Measurements from ENCODE around the gene HS3ST6.
A peak's percentile ranks its signal among the peaks of the same experiment; 100 is the strongest.
"Not testable (repeated sequence)": the region's sequence is repeated elsewhere in the genome, so short reads cannot be mapped to it uniquely, and the experiment has no call there.

Gene HS3ST6

DNA sequence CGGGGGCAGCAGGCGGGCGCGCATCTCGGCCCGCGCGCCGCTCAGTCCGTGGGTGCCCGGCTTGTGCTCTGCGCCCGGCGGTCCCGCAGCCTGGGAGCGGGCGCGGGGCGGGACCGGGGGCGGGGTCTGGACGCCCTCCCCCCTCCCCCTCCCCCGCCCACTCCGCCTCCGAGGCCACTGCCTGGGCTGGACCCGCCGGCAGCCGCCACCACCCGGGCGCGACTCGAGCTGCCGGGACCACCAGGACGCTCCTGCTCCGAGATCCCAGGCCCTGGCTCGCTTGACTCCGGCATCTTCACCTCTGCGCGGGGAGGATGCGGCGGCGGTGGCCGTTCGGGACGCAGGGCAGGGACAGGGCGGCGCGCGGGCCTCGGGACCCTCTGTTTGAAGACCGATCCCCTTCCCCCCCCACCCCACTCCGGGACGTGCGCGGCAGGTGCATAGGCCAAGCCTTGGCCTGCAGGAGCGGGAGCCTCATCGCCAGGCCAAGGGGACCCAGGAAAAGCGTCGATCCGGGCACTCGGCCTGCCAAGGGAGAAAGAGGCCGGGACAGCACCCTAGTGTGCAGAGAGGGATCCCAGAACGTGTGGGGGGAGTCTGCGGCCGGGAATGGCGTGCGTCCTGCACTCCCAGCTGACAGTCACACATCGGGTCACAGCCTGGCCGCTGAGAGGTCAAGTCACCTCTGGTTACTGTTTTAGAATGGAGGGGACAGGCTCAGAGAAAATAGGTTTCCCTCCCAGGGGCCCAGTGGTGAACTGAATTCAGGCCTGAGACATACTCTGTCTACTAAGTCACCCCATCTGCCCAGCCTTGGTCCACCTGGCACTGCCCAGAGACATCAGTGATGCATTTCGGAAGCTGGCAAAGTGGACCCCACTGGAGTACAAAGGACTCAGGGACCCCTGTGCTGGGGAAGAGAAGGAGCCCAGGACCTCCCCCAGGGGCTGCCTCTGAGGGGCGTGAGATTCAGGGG is at the start of gene HS3ST6:
Gene HS3ST6 (minus strand): TSS at position 65 of the 976 bp plus-strand sequence. CDS start 92 bp downstream, outside the sequence.
- DNase-seq = no peak

DNA sequence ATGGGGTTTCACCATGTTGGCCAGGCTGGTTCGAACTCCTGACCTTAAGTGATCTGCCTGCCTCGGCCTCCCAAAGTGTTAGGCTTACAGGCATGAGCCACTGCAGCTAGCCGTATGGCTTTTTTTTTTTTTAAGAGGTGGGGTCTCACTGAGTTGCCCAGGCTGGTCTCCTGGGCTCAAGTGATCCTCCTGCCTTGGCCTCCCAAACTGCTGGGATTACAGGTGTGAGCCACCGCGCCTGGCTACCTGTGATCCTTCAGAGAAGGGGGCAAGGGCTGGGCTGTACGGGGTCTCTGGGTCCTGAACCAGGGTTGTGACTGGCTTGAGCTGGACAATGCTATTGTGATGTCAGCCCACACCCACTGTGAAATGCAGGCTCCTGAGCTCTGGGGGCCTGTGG is 48.2 kb upstream of the HS3ST6 start, which contains the start of gene RNF151:
Gene RNF151 (plus strand): TSS at position 397 of the 400 bp plus-strand sequence. CDS start 26 bp downstream, outside the sequence.
- no peak for DNase-seq

DNA sequence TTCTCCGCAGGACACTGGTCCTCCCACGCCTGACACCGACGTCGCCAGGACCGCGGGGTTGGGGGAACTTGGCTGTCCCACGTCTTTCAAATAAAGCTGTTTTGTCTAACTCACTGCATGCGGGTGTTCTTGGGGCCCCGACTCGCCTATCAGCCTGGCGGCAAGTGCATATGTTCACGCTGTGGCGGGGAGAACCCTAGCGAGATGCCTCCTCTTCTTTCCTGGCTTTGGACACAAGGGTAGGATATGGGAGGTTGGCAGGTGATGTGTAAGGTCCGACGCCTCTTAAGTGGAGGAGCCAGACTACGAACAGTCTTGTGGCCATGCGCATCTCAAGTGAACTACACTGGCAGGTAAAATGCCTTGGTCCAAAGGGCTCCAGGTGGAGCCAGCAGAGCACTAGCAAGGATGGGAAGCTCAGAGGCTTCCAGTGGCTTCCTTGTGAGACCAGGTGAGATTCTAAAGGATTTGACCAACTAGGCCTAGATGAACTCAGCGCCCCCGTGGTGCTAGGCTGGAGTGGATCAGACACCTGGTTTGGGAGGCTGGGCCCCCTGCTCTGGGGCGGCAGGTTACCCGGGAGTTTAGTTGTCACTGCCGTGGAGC is 47.3 kb upstream of the HS3ST6 start:
- no peak for DNase-seq

DNA sequence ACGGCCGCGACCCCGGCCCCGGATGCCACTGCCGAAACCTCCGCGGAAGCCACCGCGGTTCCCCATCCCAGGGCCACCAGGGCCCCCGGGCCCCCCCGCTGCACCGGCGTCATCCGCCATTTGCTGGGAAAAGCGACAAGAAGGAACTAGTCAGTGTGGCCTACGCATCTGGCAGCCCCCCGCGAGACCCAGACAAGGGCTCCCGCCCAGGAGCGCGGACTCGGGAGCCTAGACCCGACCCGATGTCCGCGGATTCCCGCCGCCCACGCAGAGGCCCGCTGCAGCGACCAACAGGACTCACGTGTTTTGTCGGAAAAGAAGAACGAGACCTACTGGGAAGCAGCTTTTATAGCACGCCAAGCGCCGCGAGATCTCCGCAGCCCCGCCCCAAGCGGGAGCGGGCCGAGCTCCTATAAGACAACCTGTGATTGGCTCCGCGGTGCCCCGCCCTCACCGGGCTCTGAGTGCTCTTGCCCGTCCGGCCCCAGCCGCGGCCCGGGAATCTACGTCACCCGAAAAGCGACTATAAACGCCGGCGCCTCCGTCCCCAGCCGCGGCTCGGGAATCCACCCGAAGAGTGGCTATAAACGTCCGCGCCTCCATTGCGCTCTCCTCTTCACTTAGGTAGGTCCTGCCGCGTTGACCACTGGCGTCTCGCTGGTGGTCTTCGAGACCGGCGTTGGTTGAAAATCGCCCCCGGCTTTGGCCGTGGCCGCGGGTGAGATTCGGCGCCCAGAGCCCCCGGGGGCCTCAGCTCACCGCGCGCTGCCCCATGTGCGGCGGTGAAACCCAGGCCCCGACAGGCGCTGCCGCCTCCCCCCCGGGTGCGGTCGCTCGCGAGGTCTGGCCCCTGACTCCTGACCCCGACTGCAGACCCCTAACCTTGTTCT is 46.5 kb upstream of the HS3ST6 start, which contains the start of gene RPS2:
Gene RPS2 (minus strand): TSS at position 321 of the 890 bp plus-strand sequence. CDS start 201 bp downstream, at position 120.
- DNase-seq = peak; percentile 99

DNA sequence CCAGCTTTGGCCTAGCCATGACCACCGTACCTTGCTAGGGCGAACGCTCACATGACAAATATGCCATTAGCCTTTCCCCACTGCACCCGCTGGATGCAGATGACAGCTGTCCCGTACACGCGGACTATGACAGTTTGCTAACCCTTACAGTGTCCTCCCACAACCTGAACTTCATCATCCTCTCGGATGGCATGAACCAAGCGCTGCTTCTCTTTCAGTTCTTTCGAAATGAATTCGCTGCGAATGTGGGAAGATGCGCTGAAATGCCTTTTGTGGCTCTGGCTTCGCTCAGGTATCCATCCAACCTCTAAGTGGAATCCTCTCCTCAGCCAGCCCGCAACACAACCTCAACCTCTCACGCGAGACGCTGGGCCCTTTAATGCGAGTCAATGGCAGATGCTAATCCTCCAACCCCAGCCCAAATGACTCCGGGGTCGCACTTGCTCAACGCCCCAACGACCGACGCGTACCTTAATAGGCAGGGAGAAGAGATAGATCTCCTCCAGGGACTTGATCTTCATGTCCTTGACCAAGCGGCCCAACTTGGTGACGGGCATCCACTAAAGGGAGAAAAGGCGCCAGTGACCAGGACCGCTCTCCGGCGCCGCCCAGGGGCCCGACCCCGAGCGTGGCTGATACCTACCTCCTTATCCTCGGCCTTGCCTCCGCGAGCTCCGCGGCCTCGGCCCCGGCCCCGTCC is 45.7 kb upstream of the HS3ST6 start:
- DNase-seq = no peak

DNA sequence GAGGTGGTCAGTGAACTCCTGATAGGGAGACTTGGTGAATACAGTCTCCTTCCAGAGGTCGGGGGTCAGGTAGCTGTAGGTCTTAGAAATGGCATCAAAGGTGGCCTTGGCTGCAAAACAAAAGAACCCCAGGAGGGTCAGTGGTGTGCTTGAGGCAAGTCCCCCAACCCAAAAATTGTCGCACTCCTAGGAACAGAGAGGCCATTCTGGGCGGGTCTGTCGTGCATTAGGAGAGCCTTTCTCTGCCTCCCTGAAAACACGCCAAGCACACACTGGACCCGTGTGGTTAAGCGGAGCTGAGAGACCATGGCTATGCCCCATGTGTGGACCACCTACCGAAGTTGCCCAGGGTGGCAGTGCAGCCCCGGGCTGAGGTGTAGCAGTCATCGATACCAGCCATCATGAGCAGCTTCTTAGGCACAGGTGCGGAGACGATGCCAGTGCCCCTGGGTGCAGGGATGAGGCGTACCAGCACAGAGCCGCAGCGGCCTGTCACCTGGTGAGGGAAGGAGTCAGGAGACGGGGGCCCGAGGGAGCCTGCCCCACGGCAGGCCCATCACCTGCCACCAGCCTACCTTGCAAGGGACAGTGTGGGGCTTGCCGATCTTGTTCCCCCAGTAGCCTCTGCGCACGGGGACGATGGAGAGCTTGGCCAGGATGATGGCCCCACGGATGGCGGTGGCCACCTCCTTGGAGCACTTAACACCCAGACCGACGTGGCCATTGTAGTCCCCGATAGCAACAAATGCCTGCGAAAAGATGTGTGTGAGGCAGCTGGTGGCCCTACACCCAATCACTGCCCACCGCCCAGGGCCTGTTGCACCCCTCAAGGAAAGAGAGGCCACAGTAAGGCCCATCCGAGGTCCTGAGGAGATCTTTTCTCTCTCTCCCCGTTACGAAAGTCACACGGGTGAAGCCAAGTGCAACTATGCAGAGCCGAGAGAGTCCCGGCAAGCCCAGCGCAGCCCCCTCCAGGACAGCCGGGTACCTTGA is 44.2 kb upstream of the HS3ST6 start:
- DNase-seq = not testable (repeated sequence)

DNA sequence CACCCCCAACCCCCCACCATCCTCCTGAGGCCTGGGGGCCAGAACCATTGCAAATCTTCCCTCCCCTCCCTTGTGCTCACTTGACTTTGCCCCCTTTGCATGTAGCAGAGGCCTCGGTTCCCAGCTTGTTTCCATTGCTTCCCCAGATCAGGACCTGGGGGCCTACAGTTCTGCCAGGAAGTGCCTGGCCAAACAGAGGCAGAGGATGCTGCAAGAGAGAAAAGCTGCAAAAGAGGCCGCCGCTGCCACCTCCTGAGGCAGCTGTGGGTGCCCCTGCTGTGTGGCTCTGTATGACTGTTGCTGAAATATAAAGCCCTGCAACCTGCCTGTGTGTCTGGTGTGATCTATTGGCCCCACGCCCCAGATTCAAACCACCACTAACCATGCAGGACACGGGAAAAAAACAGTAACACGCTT is 43.4 kb upstream of the HS3ST6 start:
- DNase-seq = no peak

DNA sequence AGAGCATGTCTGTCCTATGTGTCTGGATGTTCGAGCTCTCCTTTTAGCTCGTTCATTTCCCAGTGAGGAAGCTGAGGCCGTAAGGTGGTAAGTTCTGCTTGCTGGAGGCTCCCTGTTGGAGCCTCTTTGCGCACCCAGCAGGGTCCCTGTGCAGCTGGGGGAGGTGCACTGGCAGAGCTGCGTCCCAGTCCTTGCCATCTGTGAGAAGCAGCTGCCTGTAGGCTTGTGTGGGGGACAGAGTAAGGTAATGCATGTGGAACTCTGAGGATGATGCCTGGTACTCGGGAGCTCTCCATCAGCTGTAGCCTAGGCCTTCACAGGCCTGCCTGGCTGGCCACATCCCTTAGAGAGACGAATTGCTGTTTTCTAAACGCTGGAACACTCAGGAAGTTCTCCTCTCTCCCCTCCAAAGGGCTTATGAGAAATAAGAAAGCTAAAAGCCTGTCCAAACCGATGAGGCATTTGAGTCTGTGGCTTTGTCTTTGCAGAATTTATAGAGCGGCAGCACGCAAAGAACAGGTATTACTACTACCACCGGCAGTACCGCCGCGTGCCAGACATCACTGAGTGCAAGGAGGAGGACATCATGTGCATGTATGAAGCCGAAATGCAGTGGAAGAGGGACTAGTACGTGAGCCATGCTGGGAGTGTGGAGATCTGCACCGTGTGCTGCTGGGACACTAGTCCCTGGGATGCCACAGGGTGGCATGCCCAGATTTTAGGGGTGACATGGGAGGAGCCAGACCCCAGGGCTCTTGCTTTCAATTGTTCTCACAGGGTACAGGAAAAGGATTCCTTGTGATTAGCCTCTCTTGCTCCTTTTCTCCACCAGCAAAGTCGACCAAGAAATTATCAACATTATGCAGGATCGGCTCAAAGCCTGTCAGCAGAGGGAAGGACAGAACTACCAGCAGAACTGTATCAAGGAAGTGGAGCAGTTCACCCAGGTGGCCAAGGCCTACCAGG is 42.7 kb upstream of the HS3ST6 start:
- no peak for DNase-seq

DNA sequence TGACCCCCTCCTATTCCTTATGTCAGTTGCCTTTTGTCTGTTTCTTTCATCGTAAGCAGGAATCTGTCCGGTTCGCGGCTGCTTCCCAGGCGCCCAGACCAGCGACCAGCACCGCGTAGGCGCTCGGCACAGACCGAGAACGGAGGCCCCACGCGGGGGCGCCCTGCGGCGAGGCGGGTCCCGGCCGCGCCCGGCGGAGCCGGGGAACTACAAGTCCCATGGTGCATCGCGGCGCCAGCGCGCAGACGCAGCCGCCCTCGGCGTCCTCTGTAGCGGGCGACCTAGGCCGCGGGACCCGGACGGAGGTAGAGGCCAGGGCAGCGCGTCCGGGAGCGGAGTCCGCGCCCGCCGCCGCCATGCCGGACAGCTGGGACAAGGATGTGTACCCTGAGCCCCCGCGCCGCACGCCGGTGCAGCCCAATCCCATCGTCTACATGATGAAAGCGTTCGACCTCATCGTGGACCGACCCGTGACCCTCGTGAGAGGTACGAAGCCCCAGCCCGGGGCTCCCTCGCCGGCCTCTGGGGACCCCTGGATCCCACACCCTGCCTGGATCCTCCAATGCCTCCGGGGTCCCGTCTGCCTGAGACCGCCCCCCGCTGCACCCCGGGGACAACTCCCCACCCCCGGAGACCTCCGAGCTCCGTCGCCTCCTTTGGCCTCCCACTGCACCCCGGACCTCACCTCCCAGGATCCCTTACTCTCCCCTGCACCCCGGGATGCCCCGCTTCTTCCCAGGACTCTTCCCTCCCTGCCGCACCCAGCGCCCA is 41.2 kb upstream of the HS3ST6 start, which contains the start of gene NDUFB10:
Gene NDUFB10 (plus strand): TSS at position 270 of the 771 bp plus-strand sequence. CDS start 87 bp downstream, at position 357.
- DNase-seq = peak; percentile 65

DNA sequence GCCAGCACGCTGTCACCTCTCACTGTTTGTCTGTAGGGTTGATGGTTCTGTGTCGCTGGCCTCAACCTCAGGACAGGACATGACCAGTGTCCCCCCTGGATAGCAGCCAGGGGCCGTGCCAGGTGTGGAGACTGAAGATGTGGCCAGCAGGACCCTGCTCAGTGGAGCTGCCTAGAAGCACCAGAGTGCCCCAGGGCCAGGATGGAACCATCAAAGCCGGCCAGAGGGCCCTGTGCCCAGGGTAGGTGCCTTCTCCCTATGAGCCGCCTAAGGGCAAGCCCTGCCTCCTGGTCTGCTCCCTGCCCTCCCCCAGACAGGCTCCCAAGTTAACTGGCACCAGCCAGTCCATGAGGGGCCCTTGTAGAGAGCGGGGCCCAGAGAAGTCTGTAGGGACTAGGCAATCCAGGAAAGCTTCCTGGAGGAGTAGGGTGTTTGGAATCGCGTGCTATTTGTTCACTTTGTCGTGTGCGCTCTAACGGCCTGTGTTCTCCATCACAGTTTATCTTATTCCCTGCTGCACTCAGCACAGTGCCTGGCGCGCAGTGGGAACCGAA is 40.6 kb upstream of the HS3ST6 start:
- no peak for DNase-seq

DNA sequence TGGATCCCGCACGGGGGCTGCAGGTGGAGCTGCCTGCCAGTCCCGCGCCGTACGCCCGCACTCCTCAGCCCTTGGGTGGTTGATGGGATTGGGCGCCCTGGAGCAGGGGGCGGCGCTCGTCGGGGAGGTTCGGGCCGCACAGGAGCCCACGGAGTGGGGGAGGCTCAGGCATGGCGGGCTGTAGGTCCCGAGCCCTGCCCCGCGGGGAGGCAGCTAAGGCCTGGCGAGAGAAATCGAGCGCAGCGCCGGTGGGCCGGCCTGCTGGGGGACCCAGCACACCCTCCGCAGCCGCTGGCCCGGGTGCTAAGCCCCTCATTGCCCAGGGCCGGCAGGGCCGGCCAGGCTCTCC is 39.9 kb upstream of the HS3ST6 start:
- DNase-seq = not testable (repeated sequence)

DNA sequence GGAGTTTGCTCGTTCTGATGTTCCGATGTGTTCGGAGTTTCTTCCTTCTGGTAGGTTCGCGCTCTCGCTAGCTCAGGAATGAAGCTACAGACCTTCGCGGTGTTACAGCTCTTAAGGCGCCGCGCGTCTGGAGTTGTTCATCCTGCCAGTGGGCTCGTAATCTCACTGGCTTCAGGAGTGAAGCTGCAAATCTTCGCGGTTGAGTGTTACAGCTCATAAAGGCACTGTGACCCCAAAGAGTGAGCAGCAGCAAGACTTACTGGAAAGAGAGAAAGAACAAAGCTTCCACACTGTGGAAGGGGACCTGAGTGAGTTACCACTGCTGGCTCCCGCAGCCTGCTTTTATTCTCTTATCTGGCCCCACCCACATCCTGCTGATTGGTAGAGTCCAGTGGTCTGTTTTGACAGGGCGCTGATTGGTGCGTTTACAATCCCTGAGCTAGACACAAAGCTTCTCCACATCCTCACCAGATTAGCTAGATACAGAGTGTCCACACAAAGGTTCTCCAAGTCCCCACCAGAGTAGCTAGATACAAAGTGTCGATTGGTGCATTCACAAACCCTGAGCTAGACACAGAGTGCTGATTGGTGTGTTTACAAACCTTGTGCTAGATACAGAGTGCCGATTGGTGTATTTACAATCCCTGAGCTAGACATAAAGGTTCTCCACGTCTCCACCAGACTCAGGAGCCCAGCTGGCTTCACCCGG is 39.4 kb upstream of the HS3ST6 start:
- not testable (repeated sequence) for DNase-seq

DNA sequence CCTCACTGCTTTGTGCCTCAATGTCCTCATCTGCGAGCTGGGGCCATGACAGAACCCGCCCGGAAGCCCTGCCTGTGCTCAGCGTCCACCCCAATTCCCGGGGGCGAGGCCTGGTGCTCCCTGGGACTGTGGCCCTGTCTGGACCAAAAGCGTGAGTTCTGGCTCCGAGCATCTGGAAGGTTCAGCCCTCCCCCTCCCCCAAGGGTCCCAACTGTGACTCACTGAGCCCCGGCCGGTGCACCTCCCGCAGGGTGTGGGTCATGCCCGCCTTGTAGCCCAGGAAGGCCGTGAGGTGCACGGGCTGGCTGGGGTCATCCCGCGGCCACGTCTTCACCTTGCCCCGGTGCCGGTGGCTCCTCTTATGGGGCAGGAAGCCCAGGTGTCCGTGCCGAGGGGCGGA is 35.5 kb upstream of the HS3ST6 start:
- no peak for DNase-seq

DNA sequence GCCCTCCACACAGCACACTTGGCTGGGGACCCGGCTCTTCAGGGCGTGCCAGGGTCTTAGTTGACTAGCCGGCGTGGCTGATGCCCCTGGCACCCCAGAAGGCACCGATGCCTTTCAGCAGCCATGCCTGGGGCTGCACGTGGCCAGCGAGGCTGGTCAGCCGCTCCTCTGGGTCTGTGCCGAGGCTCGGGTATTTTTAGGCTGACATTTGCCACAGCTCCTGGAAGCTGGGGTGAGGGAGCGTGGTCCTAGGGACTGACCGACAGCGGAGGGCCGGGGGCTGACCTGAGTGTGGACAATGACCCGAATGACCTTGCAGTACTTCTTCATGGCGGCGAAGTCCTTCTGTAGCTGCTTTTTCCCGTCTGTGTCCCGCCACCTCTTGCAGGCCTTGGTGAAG is 32.3 kb upstream of the HS3ST6 start:
- DNase-seq = no peak

DNA sequence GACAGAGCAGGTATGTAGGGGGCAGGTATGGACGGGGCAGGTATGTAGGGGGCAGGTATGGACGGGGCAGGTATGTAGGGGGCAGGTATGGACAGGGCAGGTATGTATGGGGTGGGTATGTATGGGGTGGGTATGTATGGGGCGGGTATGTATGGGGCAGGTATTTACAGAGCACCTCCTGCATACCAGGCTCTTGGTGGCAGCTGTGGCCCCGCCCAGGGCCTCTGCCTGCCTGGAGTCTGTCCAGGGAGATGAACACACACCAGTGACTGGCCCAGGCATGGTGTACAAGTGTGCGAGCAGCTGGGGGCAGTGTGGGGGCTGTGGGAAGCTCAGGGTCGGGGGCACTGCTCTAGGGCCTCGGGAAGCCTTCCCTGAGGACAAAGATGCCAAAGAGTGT is 31.8 kb upstream of the HS3ST6 start:
- no peak for DNase-seq

DNA sequence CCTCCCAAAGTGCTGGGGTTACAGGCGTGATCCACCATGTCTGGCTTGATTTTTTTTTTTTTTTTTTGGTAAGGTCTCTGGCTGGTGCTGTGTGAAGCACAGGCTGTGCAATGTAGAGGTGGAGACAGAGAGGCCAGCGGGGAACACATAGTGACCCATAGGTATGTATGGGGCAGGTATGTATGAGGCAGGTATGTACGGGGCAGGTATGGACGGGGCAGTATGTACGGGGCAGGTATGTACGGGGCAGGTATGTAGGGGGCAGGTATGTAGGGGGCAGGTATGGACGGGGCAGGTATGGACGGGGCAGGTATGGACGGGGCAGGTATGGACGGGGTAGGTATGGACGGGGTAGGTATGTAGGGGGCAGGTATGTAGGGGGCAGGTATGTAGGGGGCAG is 31.3 kb upstream of the HS3ST6 start:
- DNase-seq = no peak

DNA sequence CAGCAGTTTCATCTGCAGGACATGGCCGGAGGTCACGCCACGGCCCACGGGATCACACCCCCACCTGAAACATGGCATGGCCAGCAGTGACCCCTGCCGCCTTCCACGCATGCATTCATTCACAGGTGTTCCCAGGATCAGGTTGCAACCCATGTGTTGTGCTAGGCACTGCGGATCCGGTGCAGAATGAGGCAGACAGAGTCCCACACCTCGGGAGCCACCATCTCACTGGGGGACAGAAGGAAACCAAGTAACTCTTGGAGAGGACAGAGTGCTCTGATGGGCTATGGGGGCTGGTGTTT is 29.1 kb upstream of the HS3ST6 start:
- DNase-seq = no peak

Measured in NCI-H2227 treated with DMSO at 0.1 percent for 48 hours (cell line).